Measurements from ENCODE around the gene BMP7. TPM values are rescaled to one million over a fixed set of nuclear protein-coding genes. Genes with fewer than 3 reads are reported as not detected.

BMP7 gene
- 9.4 TPM for total RNA-seq

GRCh38 chr20:57266291-57267157 lies at the start of gene BMP7:
Gene BMP7 (minus strand): TSS chr20:57266641. CDS start chr20:57266122, 519 bp downstream.
- no peak for FAIRE-seq
- DNase-seq (ENCODE audit: low spot score in 2 of 2), result peak; percentile 58 to 67

DNA sequence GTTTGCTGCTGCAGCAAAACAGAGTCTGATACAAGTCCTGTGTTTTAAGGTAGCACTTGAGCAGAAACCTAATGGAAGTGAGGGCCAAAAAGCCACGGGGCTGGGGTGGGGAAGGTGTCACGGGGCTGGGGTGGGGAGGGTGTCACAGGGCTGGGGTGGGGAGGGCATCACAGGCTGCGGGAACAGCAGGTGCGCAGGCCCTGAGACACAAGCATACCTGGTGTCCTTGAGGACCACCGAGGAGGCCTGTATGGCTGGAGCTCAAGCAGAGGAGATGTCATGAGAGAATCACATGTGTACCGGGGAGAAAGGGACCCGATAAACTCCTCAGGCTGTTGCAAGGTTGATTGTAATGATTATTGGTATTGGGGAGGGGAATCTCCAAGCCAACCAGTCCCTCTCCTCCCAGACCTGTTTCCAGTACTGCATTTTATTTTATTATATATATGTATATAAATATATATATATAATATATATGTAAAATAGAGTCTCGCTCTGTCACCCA lies 49.6 kb upstream of the BMP7 start:
- FAIRE-seq, result no peak
- DNase-seq (ENCODE audit: low spot score in 2 of 2), result no peak

GRCh38 chr20:57315083-57315975 lies 48.9 kb upstream of the BMP7 start:
- DNase-seq (ENCODE audit: low spot score in 2 of 2), result no peak
- no peak for FAIRE-seq

GRCh38 chr20:57313951-57314350 lies 47.5 kb upstream of the BMP7 start:
- FAIRE-seq, result no peak
- DNase-seq (ENCODE audit: low spot score in 2 of 2), result no peak

GRCh38 chr20:57313230-57313629 lies 46.8 kb upstream of the BMP7 start:
- FAIRE-seq (no peak), DNase-seq (ENCODE audit: low spot score in 2 of 2) (no peak)

DNA sequence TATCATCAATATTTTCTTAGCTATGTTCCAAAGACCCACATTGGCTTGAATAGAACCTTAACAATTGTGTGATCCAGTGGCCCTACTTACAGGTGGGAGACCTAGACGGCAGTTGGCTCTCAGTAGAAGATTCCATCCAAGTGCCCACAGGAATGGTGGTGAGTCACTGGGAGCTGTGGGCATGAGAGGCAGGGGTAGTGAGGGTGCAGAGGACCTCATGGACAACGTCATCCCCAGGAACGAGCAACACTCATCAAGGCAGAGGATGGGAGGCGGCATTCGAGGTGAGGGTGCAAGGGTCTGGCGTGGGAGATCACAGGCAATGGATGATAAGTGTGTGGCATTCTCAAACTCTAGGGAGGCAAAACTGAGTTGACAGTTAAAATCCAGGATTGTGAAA lies 45.7 kb upstream of the BMP7 start:
- no peak for FAIRE-seq
- DNase-seq (ENCODE audit: low spot score in 2 of 2), result no peak

DNA sequence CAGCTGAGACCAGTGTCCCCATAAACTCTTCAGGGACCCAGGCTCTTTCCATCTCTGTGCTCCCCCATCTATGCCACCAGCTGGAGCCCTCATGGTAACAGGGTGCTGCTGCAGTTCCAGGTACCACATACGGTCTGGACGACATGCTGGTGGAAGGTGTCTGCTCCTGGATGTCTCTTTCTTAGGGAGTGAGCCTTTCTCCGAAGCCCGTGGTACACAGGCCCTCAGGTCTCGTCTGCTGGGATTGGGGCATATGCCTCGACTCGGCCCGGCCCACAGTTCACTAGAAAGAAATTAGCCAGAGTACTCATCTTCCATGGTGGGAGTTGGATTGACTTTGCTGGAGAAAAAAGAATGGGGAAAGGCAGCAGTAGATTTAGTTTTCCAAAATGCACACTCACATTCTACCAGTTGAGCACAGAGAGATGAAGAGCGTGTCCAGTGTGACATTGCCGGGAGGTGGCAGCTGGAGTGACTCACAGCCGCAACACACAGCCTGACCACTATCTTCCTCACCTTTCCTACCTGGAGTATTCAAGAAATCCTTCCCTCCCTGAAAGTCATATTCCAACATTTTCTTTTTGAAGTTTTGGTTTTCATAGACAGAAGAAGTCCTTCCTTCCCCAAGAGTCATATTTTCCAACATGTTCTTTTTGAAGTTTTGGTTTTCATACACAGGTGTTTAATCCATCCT lies 44.5 kb upstream of the BMP7 start:
- FAIRE-seq, result no peak
- no peak for DNase-seq (ENCODE audit: low spot score in 2 of 2)

- FAIRE-seq (no peak), DNase-seq (ENCODE audit: low spot score in 2 of 2) (peak in 1 of 2 donors; percentile 32)
Observed at GRCh38 chr20:57309544-57310115, 43.2 kb upstream of the BMP7 start.

GRCh38 chr20:57308451-57309271 lies 42.2 kb upstream of the BMP7 start:
- FAIRE-seq, result no peak

GRCh38 chr20:57306747-57307146 lies 40.3 kb upstream of the BMP7 start:
- FAIRE-seq (no peak), DNase-seq (ENCODE audit: low spot score in 2 of 2) (no peak)

More at GRCh38 chr20:57308451-57309271, 42.2 kb upstream of the BMP7 start:
- DNase-seq (ENCODE audit: low spot score in 2 of 2), result no peak

DNA sequence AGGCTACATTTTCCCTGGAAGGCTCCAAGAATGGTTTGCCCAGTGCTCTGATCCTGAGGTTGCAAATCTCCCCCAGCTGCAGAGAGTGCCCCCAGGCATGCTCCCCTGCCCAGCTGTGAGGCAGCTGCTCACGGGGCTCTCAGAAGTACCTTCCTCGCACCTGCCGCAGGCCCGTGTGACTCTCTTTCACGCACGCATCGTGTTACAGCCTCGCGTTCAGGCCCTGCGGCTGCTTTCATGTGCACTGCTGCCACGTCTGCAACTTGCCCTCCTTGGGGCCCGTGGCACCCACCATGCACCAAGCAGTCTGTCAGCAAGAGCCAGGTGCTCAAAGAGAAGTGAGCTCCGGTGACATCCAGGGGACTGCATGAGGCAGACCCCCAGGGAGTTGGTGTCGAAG lies 34.6 kb upstream of the BMP7 start:
- FAIRE-seq (no peak), DNase-seq (ENCODE audit: low spot score in 2 of 2) (no peak)

- no peak for DNase-seq (ENCODE audit: low spot score in 2 of 2)
- no peak for FAIRE-seq
Observed at GRCh38 chr20:57298457-57298856, 32.0 kb upstream of the BMP7 start.

GRCh38 chr20:57294550-57294949 lies 28.1 kb upstream of the BMP7 start:
- FAIRE-seq (no peak), DNase-seq (ENCODE audit: low spot score in 2 of 2) (no peak)

GRCh38 chr20:57293995-57294394 lies 27.6 kb upstream of the BMP7 start:
- FAIRE-seq (no peak), DNase-seq (ENCODE audit: low spot score in 2 of 2) (no peak)

- DNase-seq (ENCODE audit: low spot score in 2 of 2) (no peak), FAIRE-seq (no peak)
Observed at GRCh38 chr20:57292611-57293010, 26.2 kb upstream of the BMP7 start.

- DNase-seq (ENCODE audit: low spot score in 2 of 2) (no peak), FAIRE-seq (no peak)
Observed at GRCh38 chr20:57291694-57292093, 25.3 kb upstream of the BMP7 start.

GRCh38 chr20:57291003-57291402 lies 24.6 kb upstream of the BMP7 start:
- DNase-seq (ENCODE audit: low spot score in 2 of 2), result no peak
- FAIRE-seq, result no peak

GRCh38 chr20:57290178-57290484 lies 23.7 kb upstream of the BMP7 start:
- FAIRE-seq (no peak), DNase-seq (ENCODE audit: low spot score in 2 of 2) (no peak)

GRCh38 chr20:57289391-57290177 lies 23.1 kb upstream of the BMP7 start:
- FAIRE-seq (no peak), DNase-seq (ENCODE audit: low spot score in 2 of 2) (no peak)
